HG03442 (cell line): ENCODE data around the gene FOXJ1.
"Not testable (repeated sequence)": the region's sequence is repeated elsewhere in the genome, so short reads cannot be mapped to it uniquely, and the experiment has no call there.

Source experiments
- ATAC-seq: cut with Tn5 transposase; IDR thresholded peaks from one replicate; pipeline ENCODE4 v1.9.1; 2021; ENCODE audit warnings: mild to moderate bottlenecking, moderate library complexity; ENCODE audit not compliant: unreplicated experiment

Gene FOXJ1, protein sequence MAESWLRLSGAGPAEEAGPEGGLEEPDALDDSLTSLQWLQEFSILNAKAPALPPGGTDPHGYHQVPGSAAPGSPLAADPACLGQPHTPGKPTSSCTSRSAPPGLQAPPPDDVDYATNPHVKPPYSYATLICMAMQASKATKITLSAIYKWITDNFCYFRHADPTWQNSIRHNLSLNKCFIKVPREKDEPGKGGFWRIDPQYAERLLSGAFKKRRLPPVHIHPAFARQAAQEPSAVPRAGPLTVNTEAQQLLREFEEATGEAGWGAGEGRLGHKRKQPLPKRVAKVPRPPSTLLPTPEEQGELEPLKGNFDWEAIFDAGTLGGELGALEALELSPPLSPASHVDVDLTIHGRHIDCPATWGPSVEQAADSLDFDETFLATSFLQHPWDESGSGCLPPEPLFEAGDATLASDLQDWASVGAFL

DNA sequence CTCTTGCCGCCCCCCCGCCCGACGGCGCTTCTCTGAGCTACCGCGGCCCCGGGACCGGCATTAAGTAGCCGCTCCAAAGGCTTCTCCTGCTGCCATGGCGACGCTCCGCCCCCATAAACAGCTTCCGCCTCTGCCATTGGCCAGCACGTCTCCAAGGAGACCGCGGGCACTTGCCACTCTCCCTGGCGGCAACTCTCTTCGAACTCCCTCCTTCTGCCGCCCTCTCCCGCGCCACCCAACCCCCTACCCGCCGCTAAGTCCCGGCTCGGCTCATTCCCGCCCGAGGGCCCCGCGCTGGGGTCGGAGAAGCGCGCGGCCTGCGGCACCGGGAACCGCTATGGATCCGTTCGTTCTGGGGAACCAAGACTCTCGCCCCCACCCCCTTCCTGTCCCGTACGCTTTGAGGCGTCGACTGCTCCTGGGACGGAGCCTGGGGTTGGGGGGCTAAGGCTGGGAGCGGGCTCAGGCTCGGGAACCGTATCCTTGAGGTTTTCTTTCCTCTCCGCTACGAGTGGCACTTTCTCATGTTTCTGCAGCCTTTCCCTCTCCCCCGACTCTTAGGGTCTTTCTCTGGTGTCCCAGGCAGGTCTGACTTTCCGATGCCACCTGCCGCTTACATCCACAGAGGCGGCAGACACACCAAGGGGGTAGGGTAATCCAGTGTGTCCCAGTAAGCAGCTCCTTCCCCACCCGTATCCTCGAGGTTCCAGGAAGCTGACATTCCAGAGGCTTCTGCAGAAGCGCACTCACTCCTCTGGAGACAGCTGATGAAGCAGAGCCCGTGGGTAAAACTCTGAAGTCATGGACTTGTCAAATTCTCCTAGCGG lies at the start of gene FOXJ1:
Gene FOXJ1 (minus strand): TSS at position 34 of the 827 bp plus-strand sequence. CDS start 850 bp downstream, outside the sequence.
- ATAC-seq = peak; percentile 60

DNA sequence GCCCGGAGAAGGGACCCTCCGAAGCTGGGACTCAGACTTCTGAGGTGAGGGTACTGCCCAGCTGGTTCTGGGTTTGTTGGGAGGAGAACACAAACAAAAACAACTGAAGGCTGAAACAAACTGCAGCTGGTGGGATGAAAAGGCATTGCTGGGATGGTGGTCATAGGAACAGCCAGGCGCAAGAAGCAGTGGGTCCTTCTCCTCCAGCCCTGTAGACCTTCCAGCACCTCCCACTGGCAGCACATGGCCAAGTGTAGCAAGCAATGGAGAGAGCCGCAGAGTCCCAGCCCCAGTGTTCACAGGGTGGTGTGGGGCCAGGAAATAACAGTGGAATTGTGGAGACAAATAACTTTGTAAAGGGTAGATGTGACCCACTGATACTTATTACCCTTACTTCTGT lies 48.7 kb upstream of the FOXJ1 start:
- no peak for ATAC-seq

DNA sequence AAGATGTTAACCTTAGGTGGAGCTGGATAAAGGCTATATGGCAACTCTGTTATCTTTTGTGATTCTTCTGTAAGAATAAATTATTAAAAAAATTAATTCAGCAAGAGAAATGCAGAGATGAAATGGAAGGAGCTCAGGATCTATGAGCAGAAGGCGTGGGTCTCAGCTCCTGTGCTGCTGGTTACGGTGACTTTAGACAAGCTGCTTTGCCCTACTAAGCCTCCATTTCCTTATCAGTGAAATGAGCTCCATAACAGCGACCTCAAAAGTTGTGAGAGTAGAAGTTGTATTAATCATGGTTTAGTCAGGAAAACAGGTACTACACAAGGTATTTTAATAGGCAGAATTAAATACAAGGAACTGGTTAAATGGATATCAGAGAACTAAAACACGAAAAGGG lies 48.2 kb upstream of the FOXJ1 start:
- ATAC-seq = no peak

DNA sequence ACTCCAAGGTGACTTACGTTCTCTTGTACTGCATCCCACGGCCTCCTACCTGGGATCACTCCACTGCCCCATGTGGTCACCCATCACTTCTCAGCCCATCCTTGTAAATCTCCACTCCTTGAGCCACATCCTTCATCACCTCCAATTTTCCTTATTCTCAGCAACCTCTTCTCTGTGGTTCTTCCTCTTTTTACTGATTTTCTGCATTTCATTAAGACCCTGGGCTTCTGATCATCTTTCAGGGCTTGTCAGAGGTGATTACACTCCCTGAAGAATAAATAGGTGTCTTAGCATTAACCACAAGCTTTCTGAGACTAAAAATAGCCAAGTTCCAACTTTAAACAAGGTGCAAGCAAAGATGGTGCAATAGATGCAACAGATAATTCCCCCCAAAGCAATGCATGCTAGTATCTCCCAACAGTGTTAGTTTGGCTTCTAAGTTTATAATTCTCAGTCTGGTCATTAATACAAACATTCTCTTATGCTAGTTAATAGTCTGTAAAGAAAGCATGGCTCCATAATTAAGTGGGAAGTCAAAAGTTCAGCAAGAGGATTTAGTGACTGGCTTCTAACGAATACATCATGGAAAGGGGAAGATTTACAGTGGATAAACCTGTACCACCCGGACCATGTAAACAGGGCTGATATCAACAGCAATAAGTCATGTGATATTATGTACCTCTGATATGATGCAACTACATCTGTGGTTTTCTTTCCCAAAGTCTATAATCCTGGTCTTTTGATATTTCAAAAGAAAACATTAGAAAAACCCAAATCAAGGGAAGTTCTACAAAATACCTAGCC lies 47.4 kb upstream of the FOXJ1 start:
- no peak for ATAC-seq

DNA sequence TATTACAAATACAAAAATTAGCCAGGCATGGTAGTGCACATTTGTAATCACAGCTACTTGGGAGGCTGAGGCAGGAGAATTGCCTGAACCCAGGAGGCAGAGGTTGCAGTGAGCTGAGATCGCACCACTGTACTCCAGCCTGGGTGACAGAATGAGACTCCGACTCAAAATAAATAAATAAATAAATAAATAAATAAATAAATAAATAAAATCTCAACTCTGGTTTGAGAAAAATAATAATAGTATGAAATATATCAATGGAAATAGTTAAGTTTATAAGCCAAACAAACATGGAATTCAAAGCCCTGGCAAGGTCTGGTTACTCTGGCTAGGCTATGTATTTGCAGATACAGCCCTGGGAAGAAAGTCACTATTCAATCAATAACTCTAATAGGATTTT lies 45.7 kb upstream of the FOXJ1 start:
- not testable (repeated sequence) for ATAC-seq

DNA sequence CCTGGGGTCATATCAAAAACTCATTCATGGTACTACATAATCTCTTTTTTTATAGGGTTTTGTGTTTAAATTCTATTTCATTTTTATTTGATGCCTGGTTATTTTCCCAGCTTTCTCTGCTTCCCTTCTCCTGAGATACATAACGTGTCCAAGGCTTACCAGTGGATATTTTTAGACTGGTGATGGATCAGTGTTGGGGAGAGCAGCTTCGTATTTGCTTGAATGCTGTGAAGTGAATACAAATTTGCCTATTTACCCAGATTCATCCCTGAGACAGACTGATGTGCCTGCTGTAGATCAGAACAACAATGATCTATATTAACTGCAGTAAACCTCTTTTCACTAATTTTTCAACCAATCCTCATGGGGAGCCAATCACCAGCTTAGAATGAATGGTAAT lies 43.2 kb upstream of the FOXJ1 start:
- no peak for ATAC-seq

DNA sequence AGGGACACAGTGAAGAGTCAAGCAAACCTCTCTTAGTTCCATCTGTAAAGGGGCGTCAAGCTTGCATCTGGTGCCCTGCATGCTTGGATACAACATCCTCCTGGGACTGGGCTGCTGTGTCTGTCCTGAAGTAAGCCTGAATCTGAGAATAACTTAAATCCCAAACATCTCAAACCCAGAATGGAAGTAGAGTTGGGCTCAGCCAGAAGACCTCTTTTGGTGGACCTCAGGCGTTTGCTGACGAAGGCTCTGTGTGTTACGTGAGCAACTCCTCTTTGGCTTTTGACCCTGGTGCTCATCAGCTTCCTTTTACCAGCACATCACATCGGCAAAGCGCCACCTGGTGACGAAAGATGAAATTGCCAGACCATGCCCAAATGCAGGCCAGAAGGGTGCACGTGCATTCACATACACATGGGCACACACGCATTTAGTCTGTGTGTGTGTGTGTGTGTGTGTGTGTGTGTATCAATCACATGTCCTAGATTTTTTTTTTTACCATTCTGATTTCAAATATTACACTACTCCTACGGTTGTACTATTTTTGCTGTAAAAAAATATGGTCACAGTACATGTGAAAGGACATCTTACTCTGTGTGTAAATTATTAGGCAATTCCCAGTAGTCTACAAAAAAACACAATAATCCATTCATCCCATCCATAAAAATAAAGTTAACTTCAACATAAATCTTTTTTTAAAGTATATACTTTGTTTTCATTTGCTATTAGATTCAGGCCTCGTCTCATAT lies 41.1 kb upstream of the FOXJ1 start:
- ATAC-seq = no peak

DNA sequence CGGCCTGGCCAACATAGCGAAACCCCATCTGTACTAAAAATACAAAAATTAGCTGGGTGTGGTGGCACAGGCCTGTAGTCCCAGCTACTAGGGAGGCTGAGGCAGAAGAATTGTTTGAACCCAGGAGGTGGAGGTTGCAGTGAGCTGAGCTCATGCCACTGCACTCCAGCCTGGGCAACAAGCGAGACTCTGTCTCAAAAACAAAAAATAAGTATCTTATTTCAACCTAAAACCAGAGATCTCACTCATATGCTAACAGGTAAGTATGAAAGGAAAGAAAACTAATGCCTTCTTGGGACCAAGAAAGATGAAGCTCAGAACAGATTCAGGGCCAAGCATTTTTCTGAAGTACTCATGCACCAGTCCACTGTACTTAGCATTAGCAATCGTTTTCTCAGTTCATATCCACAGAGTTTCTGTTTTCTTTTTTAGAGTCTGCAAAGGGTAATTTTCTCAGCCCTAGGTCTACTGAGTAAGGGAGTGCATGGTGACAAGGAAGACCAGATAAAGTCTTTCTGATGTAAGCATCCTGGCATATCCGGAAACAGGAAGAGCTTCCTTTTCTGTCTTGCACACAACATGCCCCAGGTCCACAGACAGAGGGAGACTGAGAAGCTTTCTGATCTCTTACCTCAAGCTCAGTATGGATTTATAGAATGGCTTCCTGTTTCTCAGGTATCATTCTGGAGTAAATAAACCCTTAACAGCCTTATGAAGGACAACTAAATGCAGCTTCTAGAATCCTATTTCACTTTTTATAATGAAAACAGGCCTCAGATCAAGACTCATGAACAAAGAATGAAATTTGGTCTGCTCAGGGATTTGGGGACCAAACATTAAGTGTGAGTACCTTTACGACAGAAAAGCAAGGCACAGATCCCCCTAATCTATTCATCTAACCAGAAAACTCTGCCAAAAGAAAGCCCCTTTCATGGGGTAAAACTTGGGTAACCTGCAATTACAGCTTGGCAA lies 38.7 kb upstream of the FOXJ1 start:
- ATAC-seq = no peak

DNA sequence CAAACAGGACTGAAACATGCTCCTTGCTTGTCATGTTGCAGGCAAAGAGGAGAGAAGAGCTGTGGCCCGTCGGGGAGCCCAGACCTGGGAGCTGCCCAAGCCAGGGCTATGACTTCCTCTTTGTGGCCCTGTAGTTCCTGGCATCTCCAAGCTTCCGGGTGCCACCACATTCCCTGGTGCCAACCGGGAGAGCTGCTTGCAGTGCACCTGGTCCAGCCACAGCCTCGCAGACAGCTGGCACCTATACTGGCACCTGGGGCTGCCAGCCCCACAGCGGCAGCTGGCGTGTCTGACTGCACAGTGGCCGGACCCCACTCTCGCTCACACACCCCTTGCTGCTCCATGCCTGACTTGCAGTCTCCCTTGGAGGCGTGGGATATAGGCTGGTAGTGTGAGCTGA lies 37.1 kb upstream of the FOXJ1 start:
- no peak for ATAC-seq

DNA sequence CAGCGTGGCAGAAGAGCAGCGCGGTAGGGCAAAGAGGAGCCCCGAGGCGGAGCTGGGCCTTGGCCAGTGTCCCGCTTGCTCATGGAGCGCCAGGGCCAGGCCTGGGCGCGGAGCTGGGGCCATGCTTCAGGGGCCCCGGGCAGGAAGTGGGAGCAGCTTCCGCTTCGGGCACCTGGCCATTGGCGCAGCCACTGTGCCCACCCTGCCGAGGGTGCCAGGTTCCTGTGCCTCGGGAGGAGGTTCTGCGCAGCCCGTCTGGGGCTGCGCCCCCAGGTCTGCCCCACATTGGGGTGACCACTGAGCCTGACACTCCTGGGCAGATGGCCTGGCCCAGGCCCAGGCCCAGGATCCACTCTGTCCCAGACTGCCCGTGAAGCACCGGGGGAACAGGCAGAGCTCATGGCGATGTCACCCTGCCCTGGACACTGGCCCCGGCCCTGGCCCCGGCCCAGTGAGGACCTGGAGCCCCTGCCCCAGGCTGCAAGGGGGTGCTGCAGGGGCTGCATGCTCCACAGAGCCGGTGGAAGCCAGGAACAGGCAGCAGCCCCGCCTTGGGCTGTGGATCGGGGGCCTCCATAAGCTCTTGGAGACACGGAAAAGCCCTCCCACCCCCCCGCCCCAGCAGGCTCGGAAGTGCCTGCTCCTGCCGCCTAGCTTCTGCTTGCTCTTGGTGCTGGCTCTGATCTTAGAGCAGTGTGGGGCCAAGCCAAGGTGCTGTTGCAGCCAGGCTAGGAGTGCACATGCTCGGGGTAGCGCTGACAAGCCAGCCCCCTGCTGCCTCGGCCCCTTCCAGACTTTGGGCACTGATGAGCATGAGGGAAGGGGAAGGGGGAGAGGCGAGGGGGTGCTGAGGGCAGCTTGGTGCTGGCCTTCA lies 35.9 kb upstream of the FOXJ1 start:
- ATAC-seq = no peak

DNA sequence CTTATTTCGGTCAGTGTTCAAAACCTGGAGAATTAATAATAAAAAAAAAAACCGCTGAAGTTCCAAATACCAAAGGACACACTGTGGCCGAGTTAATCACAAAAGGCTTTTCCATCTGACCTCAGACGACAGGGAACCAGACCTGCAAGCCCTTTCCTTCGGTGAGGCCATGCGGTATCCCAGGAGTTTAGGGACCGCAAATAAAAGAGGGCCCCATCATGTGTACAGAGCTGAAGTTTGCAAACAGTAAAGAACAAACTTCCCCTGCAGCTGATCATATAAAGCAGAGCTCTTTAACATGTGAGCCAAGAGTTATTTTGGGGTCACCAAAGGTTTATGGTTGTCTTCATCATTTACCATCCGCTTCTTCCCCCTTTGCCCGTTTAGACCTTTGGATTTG lies 33.0 kb upstream of the FOXJ1 start:
- ATAC-seq = no peak

DNA sequence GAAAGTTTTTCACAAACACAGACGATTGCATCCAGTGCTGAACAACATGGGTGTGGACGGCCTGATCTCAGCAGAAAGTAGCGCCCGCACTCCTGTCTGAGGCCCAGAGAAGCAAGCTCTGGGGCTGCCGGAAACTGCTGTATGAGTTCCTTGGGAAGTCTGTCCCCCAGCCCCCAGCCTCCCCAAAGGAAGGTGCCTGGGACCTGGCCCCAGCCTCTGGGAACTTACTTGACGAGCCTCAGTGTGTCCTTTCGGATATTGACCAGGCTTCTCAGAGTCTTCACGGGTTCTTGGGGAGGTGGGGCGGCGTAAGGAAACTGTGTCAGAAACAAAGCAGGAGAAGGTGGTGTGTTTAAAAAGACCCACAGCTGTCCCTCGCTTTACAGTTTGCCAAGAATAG lies 32.4 kb upstream of the FOXJ1 start:
- ATAC-seq = no peak

DNA sequence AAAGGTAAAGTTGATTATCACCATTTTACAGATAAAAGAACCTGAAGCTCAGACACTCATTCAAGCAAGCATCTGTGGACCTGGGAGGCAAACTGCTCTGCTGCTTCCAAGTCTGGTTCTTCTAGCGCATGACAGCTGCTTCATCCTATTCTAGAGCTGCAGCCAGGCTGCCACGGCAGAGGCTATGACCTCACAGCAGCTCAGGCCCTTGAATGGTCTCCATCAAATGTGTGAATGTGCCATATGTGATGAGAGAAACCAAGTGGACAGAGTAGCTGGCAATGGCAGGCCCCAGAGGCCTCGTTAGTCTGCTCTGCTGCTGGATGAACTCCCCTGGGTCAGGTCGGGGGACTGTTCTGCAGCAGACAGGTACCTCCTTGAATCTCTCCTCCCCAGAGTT lies 30.7 kb upstream of the FOXJ1 start:
- no peak for ATAC-seq

DNA sequence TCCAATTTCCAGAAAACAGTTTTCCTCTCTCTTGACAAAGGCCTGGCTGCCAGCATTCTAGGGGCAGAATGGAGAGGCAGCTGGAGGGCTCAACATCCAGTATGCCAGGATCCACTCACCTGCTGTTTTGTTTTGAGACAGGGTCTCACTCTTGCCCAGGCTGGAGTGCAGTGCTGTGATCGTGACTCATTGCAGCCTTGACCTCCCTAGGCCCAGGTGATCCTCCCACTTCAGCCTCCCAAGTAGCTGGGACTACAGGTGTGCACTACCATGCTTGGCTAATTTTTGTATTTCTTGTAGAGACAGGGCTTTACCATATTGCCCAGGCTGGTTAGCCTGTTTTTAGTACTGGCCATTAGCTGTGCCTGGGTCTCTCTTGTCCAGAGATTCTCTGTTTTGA lies 29.1 kb upstream of the FOXJ1 start:
- ATAC-seq = no peak

DNA sequence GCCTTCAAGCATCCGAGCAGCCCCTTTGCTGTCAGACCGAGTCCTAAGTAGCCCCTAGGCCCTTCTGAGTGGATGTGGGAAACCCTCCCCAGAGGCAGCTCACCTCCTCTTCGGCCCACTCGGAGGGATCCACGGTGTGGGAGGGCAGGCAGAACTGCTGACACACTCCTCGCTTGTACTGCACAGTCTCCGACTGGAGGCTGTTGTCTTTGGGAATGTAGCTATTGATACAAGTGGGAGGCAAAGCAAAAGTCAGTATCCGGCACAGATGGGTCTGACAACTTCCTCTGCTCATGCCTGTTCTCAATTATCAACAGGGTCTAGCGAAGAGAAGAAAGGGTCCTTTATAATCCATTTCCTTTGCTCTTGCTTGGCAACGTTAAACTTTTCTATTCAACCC lies 25.9 kb upstream of the FOXJ1 start:
- no peak for ATAC-seq

DNA sequence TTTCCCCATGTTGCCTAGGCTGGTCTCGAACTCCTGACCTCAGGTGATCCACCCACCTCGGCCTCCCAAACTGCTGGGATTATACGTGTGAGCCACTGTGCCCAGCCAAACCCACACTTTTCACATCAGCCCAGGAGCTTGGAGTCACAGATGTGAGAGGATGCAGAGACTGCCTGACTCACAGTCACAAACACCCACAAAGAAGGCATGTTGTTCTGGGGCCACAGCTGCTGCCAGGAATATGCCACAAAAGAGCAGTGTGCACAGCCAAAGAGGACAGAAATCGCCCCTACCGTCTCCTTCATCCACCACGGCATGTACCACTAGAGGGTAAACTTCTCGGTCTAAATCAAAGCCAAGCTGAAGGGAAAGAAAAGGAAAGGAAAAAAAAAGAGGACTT lies 25.1 kb upstream of the FOXJ1 start:
- ATAC-seq = no peak

DNA sequence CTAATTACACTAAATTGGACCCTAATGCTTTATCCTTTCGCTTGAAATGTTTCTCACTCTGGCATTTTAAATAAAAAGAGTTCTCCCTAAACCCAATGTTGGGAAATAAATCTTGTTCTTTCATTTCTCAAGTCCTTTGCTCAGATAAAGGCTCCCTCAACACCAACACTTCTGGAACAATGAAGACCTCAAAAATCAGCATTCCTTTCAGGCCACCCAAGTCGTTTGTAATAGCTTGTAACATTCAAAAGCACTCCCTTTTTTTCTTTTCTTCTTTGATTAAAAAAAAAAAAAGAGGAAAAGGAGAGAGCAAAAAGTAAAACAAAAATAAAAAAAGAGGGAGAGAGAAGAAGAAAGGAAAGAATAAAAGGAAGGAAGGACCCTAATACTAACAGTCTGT lies 23.3 kb upstream of the FOXJ1 start:
- no peak for ATAC-seq

DNA sequence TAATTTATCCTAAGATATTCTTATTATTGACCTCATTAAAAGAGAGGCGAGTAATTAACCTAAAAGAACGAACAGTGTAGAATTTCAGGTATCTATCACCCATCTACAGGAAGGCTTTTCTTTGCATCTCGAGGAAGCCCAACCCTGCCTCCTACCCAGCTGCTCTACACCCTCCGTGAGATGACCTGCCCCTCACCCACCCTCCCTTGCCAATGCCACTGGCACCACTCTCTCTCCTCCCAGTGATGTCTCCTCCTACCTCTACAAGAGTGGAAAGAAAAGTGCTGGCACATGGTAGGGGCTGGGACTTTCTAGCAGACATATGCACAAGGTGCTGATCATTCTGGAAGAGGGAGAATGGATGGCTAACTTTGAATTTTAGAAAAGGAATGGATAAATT lies 22.9 kb upstream of the FOXJ1 start:
- no peak for ATAC-seq
